HEK293T (cell line): ENCODE results near the gene RET.

Experiments used
- BHLHE40 ChIP-seq: fragments of 450-650 bp; IDR thresholded peaks from 2 replicates; pipeline ENCODE4 v1.6.1; 2016; ENCODE audit warnings: mild to moderate bottlenecking, moderate library complexity, borderline replicate concordance
- ELF4 ChIP-seq: fragments of 450-650 bp; IDR thresholded peaks from 2 replicates; pipeline ENCODE4 v1.6.1; 2017; ENCODE audit warnings: antibody characterized with exemption
- FOXK2 ChIP-seq: fragments of 450-650 bp; IDR thresholded peaks from 2 replicates; pipeline ENCODE4 v1.6.1; 2016; ENCODE audit warnings: mild to moderate bottlenecking
- FOXM1 ChIP-seq: fragments of 450-650 bp; IDR thresholded peaks from 2 replicates; pipeline ENCODE4 v1.6.1; 2017; ENCODE audit warnings: mild to moderate bottlenecking, borderline replicate concordance
- HDGF ChIP-seq: fragments of 450-650 bp; IDR thresholded peaks from 2 replicates; pipeline ENCODE4 v1.6.1; 2017; ENCODE audit warnings: antibody characterized with exemption, borderline replicate concordance
- L3MBTL2 ChIP-seq: fragments of 450-650 bp; conservative IDR thresholded peaks from 2 replicates; pipeline ENCODE4 v1.6.1; 2016; ENCODE audit warnings: mild to moderate bottlenecking
- LEF1 ChIP-seq: fragments of 450-650 bp; IDR thresholded peaks from 2 replicates; pipeline ENCODE4 v1.6.1; 2017; ENCODE audit warnings: mild to moderate bottlenecking, borderline replicate concordance
- PKNOX1 ChIP-seq: fragments of 450-650 bp; IDR thresholded peaks from 2 replicates; pipeline ENCODE4 v1.6.1; 2016
- SP1 ChIP-seq: fragments of 450-650 bp; IDR thresholded peaks from 2 replicates; pipeline ENCODE4 v1.6.1; 2017
- SUZ12 ChIP-seq: fragments of 450-650 bp; IDR thresholded peaks from 2 replicates; pipeline ENCODE4 v1.6.1; 2016; ENCODE audit warnings: mild to moderate bottlenecking
- TARDBP ChIP-seq: fragments of 450-650 bp; IDR thresholded peaks from 2 replicates; pipeline ENCODE4 v1.6.1; 2016
- ZNF384 ChIP-seq: fragments of 450-650 bp; IDR thresholded peaks from 2 replicates; pipeline ENCODE4 v1.6.1; 2016

- TF ChIP-seq SP1 (no peak), ZNF384 (no peak), ELF4 (no peak), PKNOX1 (no peak), HDGF (no peak), FOXM1 (no peak), SUZ12 (no peak), BHLHE40 (no peak), L3MBTL2 (no peak), TARDBP (no peak), FOXK2 (no peak), LEF1 (no peak)
These were observed 20.8 kb upstream of the RET start for GRCh38 chr10:43055991-43056567.
